ENCODE results near the gene SPATA32. TPM values are rescaled to one million over a fixed set of nuclear protein-coding genes. Genes with fewer than 3 reads are reported as not detected.

The SPATA32 gene
- total and polyA plus RNA-seq, 12 donors, result 0.06 to 0.11 TPM; not detected in 10

GRCh38 chr17:45225964-45226530 is 35.8 kb downstream of the SPATA32 start:
- peak; percentile 53 to 81 (median 64) for DNase-seq
- Histone ChIP-seq H3K36me3 (replicated peaks in 1 of 2) (no peaks in the 10 kb centered on the region), H3K4me3 (no peak overlapping the region), H3K27ac (peak overlapping the region in 1 of 5 donors; percentile 85), H3K9me3 (replicated peaks in 1 of 3) (no peaks in the 10 kb centered on the region), H3K4me1 (replicated peaks in 1 of 2) (peaks cover 6 to 30% of the 10 kb centered on the region in 2 donors), H3K27me3 (no peaks in the 10 kb centered on the region)
- 64 to 76% (median 66%) methylated on average over 8 to 11 of the region's 11 CpGs for WGBS, 4 donors
- no peak for TF ChIP-seq POLR2A (IDR thresholded peaks at IDR 0.05)
- no peak for TF ChIP-seq CTCF (IDR thresholded peaks at IDR 0.05)
- intact Hi-C loops (cut with DNase I), result loop anchor here in 1 of 2 donors (10.0 kb wide), 1 partner anchor 609 kb away; no protein-coding TSS in a partner anchor

GRCh38 chr17:45225051-45225700 is 36.7 kb downstream of the SPATA32 start:
- intact Hi-C loops (cut with DNase I), result loop anchor here in 1 of 2 donors (10.0 kb wide), 1 partner anchor 610 kb away; no protein-coding TSS in a partner anchor
- peak overlapping the region in 1 of 4 donors; percentile 13 for H3K4me3 ChIP-seq
- 52 to 73% (median 63%) methylated on average over 4 to 7 of the region's 7 CpGs for WGBS, 4 donors
- peak in 1 of 7 donors; percentile 17 for DNase-seq
- H3K9me3 ChIP-seq (replicated peaks in 1 of 3), result no peaks in the 10 kb centered on the region
- H3K27me3 ChIP-seq, result no peaks in the 10 kb centered on the region
- TF ChIP-seq POLR2A (IDR thresholded peaks at IDR 0.05) (no peak), CTCF (IDR thresholded peaks at IDR 0.05) (no peak)
- peak overlapping the region in 1 of 5 donors; percentile 85 for H3K27ac ChIP-seq
- H3K4me1 ChIP-seq (replicated peaks in 1 of 2), result peaks cover 0 to 22% of the 10 kb centered on the region in 2 donors
- H3K36me3 ChIP-seq (replicated peaks in 1 of 2), result no peaks in the 10 kb centered on the region

GRCh38 chr17:45224671-45225050 is 37.2 kb downstream of the SPATA32 start:
- no peak overlapping the region for H3K4me3 ChIP-seq

More at GRCh38 chr17:45224671-45225050, 37.2 kb downstream of the SPATA32 start:
- Histone ChIP-seq H3K27ac (peak overlapping the region in 1 of 5 donors; percentile 85), H3K4me1 (replicated peaks in 1 of 2) (peaks cover 0 to 22% of the 10 kb centered on the region in 2 donors), H3K36me3 (replicated peaks in 1 of 2) (no peaks in the 10 kb centered on the region), H3K9me3 (replicated peaks in 1 of 3) (no peaks in the 10 kb centered on the region), H3K27me3 (no peaks in the 10 kb centered on the region)
- TF ChIP-seq CTCF (IDR thresholded peaks at IDR 0.05) (no peak), POLR2A (IDR thresholded peaks at IDR 0.05) (no peak)
- DNase-seq, result no peak
- WGBS, 4 donors, result 63 to 81% (median 71%) methylated on average over 2 to 9 of the region's 9 CpGs
- intact Hi-C loops (cut with DNase I), result loop anchor here in 1 of 2 donors (5.0 to 10.0 kb wide), 2 partner anchors 163 to 610 kb away; no protein-coding TSS in a partner anchor
